Vagina (tissue), 2 donors: Measurements from ENCODE around the gene DCAF8. TPM values are rescaled to one million over a fixed set of nuclear protein-coding genes. Genes with fewer than 3 reads are reported as not detected.

Experiments used
- DNase-seq, 2 donors: peaks; one replicate each; pipeline ENCODE4 v3.0.0-alpha.2; 2017; ENCODE audit errors: extremely low spot score in 2 of 2
- H3K27ac ChIP-seq: fragments of 200-600 bp; sonication (generic); one replicate; pipeline ENCODE4 v1.5.1; 2019
- H3K27me3 ChIP-seq: fragments of 200-600 bp; sonication (generic); one replicate; pipeline ENCODE4 v1.5.1; 2019
- H3K36me3 ChIP-seq, 2 donors: fragments of 200-600 bp; sonication (generic); one replicate each; pipeline ENCODE4 v1.5.1; 2017 to 2019
- H3K4me1 ChIP-seq: fragments of 200-600 bp; sonication (generic); one replicate; pipeline ENCODE4 v1.5.1; 2019
- H3K4me3 ChIP-seq, 2 donors: fragments of 200-600 bp; sonication (generic); 1 replicate in 1 of 2; 2 replicates in 1 of 2; pipeline ENCODE4 v1.5.1; 2016 to 2019
- H3K9me3 ChIP-seq: fragments of 200-600 bp; sonication (generic); one replicate; pipeline ENCODE4 v1.5.1; 2019
- CTCF ChIP-seq, 3 experiments: fragments of 450-650 bp in 2 of 3; fragments of 200-600 bp in 1 of 3; sonication (generic) in 1 of 3; IDR thresholded peaks; one replicate each; pipeline ENCODE4 v1.5.1; 2017 to 2019; ENCODE audit warnings: antibody characterized with exemption in 3 of 3, mild to moderate bottlenecking in 2 of 3, moderate library complexity in 2 of 3
- POLR2A ChIP-seq, 2 donors: fragments of 450-650 bp; IDR thresholded peaks; one replicate each; pipeline ENCODE4 v1.6.1; 2017; ENCODE audit warnings: antibody characterized with exemption in 2 of 2, mild to moderate bottlenecking in 2 of 2, moderate library complexity in 2 of 2
- POLR2AphosphoS5 ChIP-seq, 2 donors: sonication (generic); formaldehyde crosslinking; IDR thresholded peaks; one replicate each; pipeline ENCODE4 v1.9.0; 2017; ENCODE audit warnings: antibody characterized with exemption in 2 of 2, mild to moderate bottlenecking in 2 of 2, low read depth in 1 of 2; ENCODE audit not compliant: insufficient read depth in 1 of 2
- intact Hi-C: fragments of 100-400 bp; cut with DNase I; formaldehyde crosslinking; loops from one replicate; pipeline ENCODE4 v1.15.1; 2023
- total RNA-seq: library from RNA; depleted of rRNA; stranded (reverse); fragments of >200 nt; gene quantifications from one replicate; pipeline ENCODE4 v1.2.3, GENCODE V29; 2016

Gene DCAF8
- total RNA-seq, 1 donor from 2014 or later = 145 TPM

- no peak for DNase-seq
- TF ChIP-seq POLR2AphosphoS5 (IDR thresholded peaks at IDR 0.05; ENCODE audit: insufficient read depth in 1 of 2, low read depth in 1 of 2) = no peak
- TF ChIP-seq CTCF (IDR thresholded peaks at IDR 0.05) = no peak
- no peak for TF ChIP-seq POLR2A (IDR thresholded peaks at IDR 0.05)
- Histone ChIP-seq H3K4me3 (no peak overlapping the region), H3K9me3 (no peaks in the 10 kb centered on the region), H3K36me3 (peaks cover 3 to 64% of the 10 kb centered on the region in 2 donors), H3K4me1 (peaks cover 32% of the 10 kb centered on the region), H3K27ac (no peak overlapping the region), H3K27me3 (no peaks in the 10 kb centered on the region)
- intact Hi-C loops = no loop called here
Measured at GRCh38 chr1:160221089-160221488, 41.3 kb downstream of the DCAF8 start.

GRCh38 chr1:160220301-160220700, 42.0 kb downstream of the DCAF8 start:
- H3K27ac ChIP-seq = peak overlapping the region; percentile 61
- no peak for TF ChIP-seq POLR2AphosphoS5 (IDR thresholded peaks at IDR 0.05; ENCODE audit: insufficient read depth in 1 of 2, low read depth in 1 of 2)
- no peak for TF ChIP-seq CTCF (IDR thresholded peaks at IDR 0.05)
- TF ChIP-seq POLR2A (IDR thresholded peaks at IDR 0.05) = no peak
- no peak for DNase-seq
- no peaks in the 10 kb centered on the region for H3K27me3 ChIP-seq
- H3K4me3 ChIP-seq = no peak overlapping the region
- intact Hi-C loops = no loop called here
- no peaks in the 10 kb centered on the region for H3K9me3 ChIP-seq
- peaks cover 3 to 64% of the 10 kb centered on the region in 2 donors for H3K36me3 ChIP-seq
- H3K4me1 ChIP-seq = peaks cover 32% of the 10 kb centered on the region

- no peak for DNase-seq
- Histone ChIP-seq H3K27me3 (no peaks in the 10 kb centered on the region), H3K9me3 (no peaks in the 10 kb centered on the region), H3K27ac (peak overlapping the region; percentile 61), H3K4me3 (no peak overlapping the region), H3K4me1 (peaks cover 32% of the 10 kb centered on the region), H3K36me3 (peaks cover 0 to 58% of the 10 kb centered on the region in 2 donors)
- TF ChIP-seq CTCF (IDR thresholded peaks at IDR 0.05) (peak in 2 of 3 experiments; percentile 37 to 48), POLR2A (IDR thresholded peaks at IDR 0.05) (no peak), POLR2AphosphoS5 (IDR thresholded peaks at IDR 0.05; ENCODE audit: insufficient read depth in 1 of 2, low read depth in 1 of 2) (no peak)
- intact Hi-C loops = no loop called here
Measured at GRCh38 chr1:160219062-160219929, 43.1 kb downstream of the DCAF8 start.

DNA sequence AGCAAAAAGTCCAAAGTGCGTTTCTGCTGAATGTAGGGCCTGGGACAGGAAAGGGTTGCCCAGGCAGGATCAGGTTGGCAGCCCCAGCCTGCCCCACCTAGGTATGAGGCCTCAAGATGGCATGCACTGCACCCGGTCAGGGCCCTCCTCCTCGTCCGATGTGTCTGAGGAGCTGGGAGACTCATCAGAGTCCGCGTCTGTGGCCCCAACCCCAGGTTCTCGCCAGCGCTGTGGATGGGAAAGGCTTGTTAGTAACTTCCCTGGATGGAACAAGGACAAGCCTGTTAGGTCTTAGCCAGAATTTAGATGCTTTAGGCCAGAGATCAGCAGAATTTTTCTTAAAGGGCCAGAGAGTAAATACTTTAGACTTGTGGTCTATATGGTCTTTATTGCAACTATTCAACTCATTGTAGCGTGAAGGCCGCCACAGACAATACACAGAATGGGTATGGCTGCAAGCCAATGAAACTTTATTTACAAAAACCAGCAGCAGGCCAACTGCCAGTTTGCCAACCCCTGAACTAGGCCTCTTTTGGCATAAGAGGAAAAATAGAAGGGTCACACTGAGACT, 44.8 kb downstream of the DCAF8 start:
- intact Hi-C loops = no loop called here
- H3K36me3 ChIP-seq = peaks cover 0 to 58% of the 10 kb centered on the region in 2 donors
- peak overlapping the region; percentile 61 for H3K27ac ChIP-seq
- no peak overlapping the region for H3K4me3 ChIP-seq
- H3K27me3 ChIP-seq = no peaks in the 10 kb centered on the region
- no peak for TF ChIP-seq CTCF (IDR thresholded peaks at IDR 0.05)
- peak in 1 of 2 donors; percentile 21 for TF ChIP-seq POLR2AphosphoS5 (IDR thresholded peaks at IDR 0.05; ENCODE audit: insufficient read depth in 1 of 2, low read depth in 1 of 2)
- DNase-seq = no peak
- no peaks in the 10 kb centered on the region for H3K9me3 ChIP-seq
- H3K4me1 ChIP-seq = peaks cover 32% of the 10 kb centered on the region

GRCh38 chr1:160216301-160216700, 46.0 kb downstream of the DCAF8 start:
- Histone ChIP-seq H3K4me1 (peaks cover 32% of the 10 kb centered on the region), H3K27me3 (no peaks in the 10 kb centered on the region), H3K36me3 (peaks cover 0 to 61% of the 10 kb centered on the region in 2 donors), H3K4me3 (no peak overlapping the region), H3K27ac (no peak overlapping the region), H3K9me3 (no peaks in the 10 kb centered on the region)
- TF ChIP-seq CTCF (IDR thresholded peaks at IDR 0.05) (no peak), POLR2AphosphoS5 (IDR thresholded peaks at IDR 0.05; ENCODE audit: insufficient read depth in 1 of 2, low read depth in 1 of 2) (no peak), POLR2A (IDR thresholded peaks at IDR 0.05) (no peak)
- DNase-seq = no peak
- intact Hi-C loops = no loop called here
